DMS153 treated with DMSO at 0.1 percent for 48 hours (cell line): ENCODE data around the gene MAN1C1.

Source experiments
- DNase-seq: peaks from one replicate; lab custom pipeline; 2025; ENCODE audit not compliant: unreplicated experiment; lab: John Stamatoyannopoulos, UW

The MAN1C1 gene

GRCh38 chr1:25811384-25812082, 194.9 kb downstream of the MAN1C1 start:
- DNase-seq, result no peak

- DNase-seq, result no peak
These were observed 196.6 kb downstream of the MAN1C1 start for GRCh38 chr1:25813071-25813733.

GRCh38 chr1:25813734-25814471, 197.3 kb downstream of the MAN1C1 start:
- DNase-seq, result no peak

- DNase-seq, result no peak
These were observed 198.0 kb downstream of the MAN1C1 start for GRCh38 chr1:25814549-25815087.

- DNase-seq, result no peak
These were observed 198.9 kb downstream of the MAN1C1 start for GRCh38 chr1:25815208-25816111.

GRCh38 chr1:25816112-25816718, 199.6 kb downstream of the MAN1C1 start:
- no peak for DNase-seq

GRCh38 chr1:25817840-25818501, 201.4 kb downstream of the MAN1C1 start:
- peak; percentile 19 for DNase-seq

GRCh38 chr1:25818569-25818968, 202.0 kb downstream of the MAN1C1 start:
- no peak for DNase-seq

GRCh38 chr1:25819491-25820246, 203.1 kb downstream of the MAN1C1 start, which contains the start of gene MTFR1L:
Gene MTFR1L (plus strand): TSS chr1:25819954. CDS start chr1:25823105, 3,151 bp downstream.
- DNase-seq, result peak; percentile 80

- DNase-seq, result peak; percentile 70
These were observed 203.9 kb downstream of the MAN1C1 start for GRCh38 chr1:25820247-25821111.

- no peak for DNase-seq
These were observed 204.5 kb downstream of the MAN1C1 start for GRCh38 chr1:25821112-25821476.

- no peak for DNase-seq
These were observed 205.1 kb downstream of the MAN1C1 start for GRCh38 chr1:25821630-25822091.

- DNase-seq, result no peak
These were observed 209.0 kb downstream of the MAN1C1 start for GRCh38 chr1:25825605-25826004.

GRCh38 chr1:25826571-25826970, 210.0 kb downstream of the MAN1C1 start:
- DNase-seq, result no peak

- DNase-seq, result no peak
These were observed 211.9 kb downstream of the MAN1C1 start for GRCh38 chr1:25828491-25828890.

GRCh38 chr1:25829046-25829445, 212.5 kb downstream of the MAN1C1 start:
- no peak for DNase-seq

- DNase-seq, result no peak
These were observed 215.1 kb downstream of the MAN1C1 start for GRCh38 chr1:25831569-25832196.
